Measurements from ENCODE around the gene SLC25A25. TPM values are rescaled to one million over a fixed set of nuclear protein-coding genes. Genes with fewer than 3 reads are reported as not detected.

SLC25A25 gene
- total RNA-seq (2011; cell fraction: chromatin; rRNA removed; ENCODE audit: low replicate concordance): 56.5 and 74.4 TPM in 2 replicates
- 41.5 and 42.5 TPM in 2 replicates for total RNA-seq (2011; cell fraction: nucleolus; rRNA removed)
- 26.8 and 33.4 TPM in 2 replicates for total RNA-seq (2011; cell fraction: nucleoplasm; rRNA removed)
- total RNA-seq (2014; rRNA removed) (35.9 and 39.5 TPM in 2 replicates), total RNA-seq (2014; rRNA removed; fragmentation: Illumina TruSeq; extraction: Trizol) (19.0 and 19.3 TPM in 2 replicates), total RNA-seq (2015; rRNA removed; fragmentation: Illumina TruSeq; extraction: Trizol) (23.2 and 25.1 TPM in 2 replicates), total RNA-seq (2021) (30.1 and 30.7 TPM in 2 replicates), polyA plus RNA-seq (2011; rRNA removed) (21.7 and 26.7 TPM in 2 replicates), polyA plus RNA-seq (2014; fragmentation: Illumina TruSeq; extraction: Trizol) (18.7 and 25.2 TPM in 2 replicates), polyA plus RNA-seq (2014; fragmentation: Nextera tagmentation; extraction: Ambion mirVana) (under 1 TPM; 0.07 to 0.10 TPM), polyA plus RNA-seq (2014; rRNA removed) (27.2 and 31.0 TPM in 2 replicates), polyA minus RNA-seq (2011; rRNA and poly(A)+ RNA removed) (21.0 and 28.2 TPM in 2 replicates), Bru-seq, nascent RNA (percentile 86 among the genes with signal in this experiment), BruChase-seq, experiment 1, labeled RNA remaining after a 2-hour chase (percentile 89 among the genes with signal in this experiment), BruChase-seq, experiment 2, labeled RNA remaining after a 6-hour chase (percentile 87 among the genes with signal in this experiment)
- 20.4 and 25.8 TPM in 2 replicates for polyA plus RNA-seq (2011; cell fraction: cytosol; rRNA removed)
- polyA plus RNA-seq (2011; cell fraction: nucleus; rRNA removed): 29.9 and 44.4 TPM in 2 replicates
- polyA plus RNA-seq (2012): 20.5 and 23.5 TPM in 2 replicates
- 14.7 and 16.8 TPM in 2 replicates for polyA minus RNA-seq (2011; cell fraction: cytosol; rRNA and poly(A)+ RNA removed)
- 14.8 and 20.9 TPM in 2 replicates for polyA minus RNA-seq (2011; cell fraction: nucleus; rRNA and poly(A)+ RNA removed)
- long read RNA-seq, experiment 1, transcript SLC25A25-203 (10 exons, 3,431 nt): major isoform, 74 of 166 reads
- long read RNA-seq, experiment 1, transcript SLC25A25-201 (10 exons, 3,474 nt): minor isoform, 9 of 166 reads
- long read RNA-seq, experiment 1, partial matches to known transcripts: 71 of 166 reads
- long read RNA-seq, experiment 1, other reads (novel, unspliced or antisense): 11 of 166 reads
- long read RNA-seq, experiment 2, transcript SLC25A25-203 (10 exons, 3,431 nt): major isoform, 7 of 36 reads
- long read RNA-seq, experiment 2, partial matches to known transcripts: 2 of 36 reads
- long read RNA-seq, experiment 2, other reads (novel, unspliced or antisense): 25 of 36 reads
- long read RNA-seq, experiment 3, partial matches to known transcripts: 1 of 5 reads
- long read RNA-seq, experiment 3, other reads (novel, unspliced or antisense): 0 of 5 reads

DNA sequence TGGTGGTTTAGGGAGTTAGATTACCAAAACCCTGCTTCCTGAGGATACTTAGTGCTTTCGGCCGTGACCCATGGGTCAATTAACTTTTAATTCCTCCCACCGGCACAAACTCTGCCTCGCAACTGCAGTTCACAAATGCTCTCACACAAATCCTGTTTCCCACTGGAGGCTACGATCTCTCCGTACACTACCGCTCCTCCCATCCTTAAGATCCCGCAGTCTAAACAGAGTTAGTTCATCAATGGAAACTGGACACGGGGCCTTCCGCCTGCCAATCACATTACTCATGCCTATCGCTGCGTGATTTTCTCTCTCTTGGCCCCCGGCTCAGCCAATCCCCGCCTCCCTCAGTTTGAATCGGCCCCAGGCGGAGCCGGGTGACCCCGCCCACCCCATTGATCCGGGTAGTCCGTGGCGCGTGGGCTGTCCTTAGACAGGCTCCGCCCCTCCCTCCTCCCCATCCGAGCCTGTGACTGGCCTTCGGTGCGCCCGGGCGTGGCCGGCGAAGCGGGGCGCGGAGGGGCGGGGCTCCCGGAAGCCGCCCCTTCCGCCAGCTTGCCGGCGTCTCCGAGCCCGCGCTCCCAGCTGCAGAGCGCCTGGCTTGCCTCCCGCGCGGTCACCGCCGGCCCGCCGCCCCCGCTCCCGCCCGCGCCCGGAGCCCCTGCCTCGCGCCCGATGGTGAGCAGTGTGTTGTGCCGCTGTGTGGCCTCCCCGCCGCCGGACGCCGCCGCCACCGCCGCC lies at the start of gene SLC25A25:
TSS of gene SLC25A25 (plus strand) at position 588 of the 741 bp plus-strand sequence. CDS start at position 676, 88 bp downstream.
- peak within 1 kb of the TSS; percentile 95 for H3K27ac ChIP-seq (ENCODE audit: extremely low read depth, low read depth, low read length)
- peak within 1 kb of the TSS; percentile 93 to 98 for H3K9ac ChIP-seq (ENCODE audit: insufficient read depth in 1 of 2, low read depth in 2 of 2, low read length in 2 of 2)
- ATAC-seq (peak; percentile 83), FAIRE-seq (no peak), DNase-seq (ENCODE audit: extremely low read depth in 1 of 4, low spot score in 3 of 4) (peak; percentile 96 to 99 (median 98))
- H3K79me2 ChIP-seq (ENCODE audit: control insufficient read depth, insufficient read depth, low read length): peaks cover 83% of the 10 kb centered on the region
- CTCF ChIA-PET (ENCODE audit: low intra/inter-chr PET ratio): interaction anchor here (0.7 kb wide), 1 partner anchor 93 kb away, joined by 4 read pairs; no protein-coding TSS in a partner anchor
- no peaks in the 10 kb centered on the region for H3K27me3 ChIP-seq (ENCODE audit: control insufficient read depth in 2 of 2, insufficient read depth in 2 of 2, low read length in 2 of 2)
- WGBS (ENCODE audit: insufficient coverage, low coverage, missing lambda C conversion rate): under 1% methylated on average over 39 of the region's 67 CpGs
- H3K36me3 ChIP-seq (ENCODE audit: control insufficient read depth, insufficient read depth, low read length): peaks cover 35% of the 10 kb centered on the region
- in situ Hi-C loops (cut with MboI): no loop called here
- no TSS peak for BruUV-seq (replicated peaks)
- peak within 1 kb of the TSS; percentile 88 for H2AFZ ChIP-seq (ENCODE audit: low read depth, low read length)
- H3K4me2 ChIP-seq (ENCODE audit: insufficient read depth, low read length): peak within 1 kb of the TSS; percentile 99
- no peaks in the 10 kb centered on the region for H3K9me1 ChIP-seq (ENCODE audit: control insufficient read depth, insufficient read depth, low read length)
- H3K4me3 ChIP-seq: peak within 1 kb of the TSS; percentile 89
- H3K4me1 ChIP-seq (replicated peaks in 1 of 2; ENCODE audit: control insufficient read depth in 2 of 2, insufficient read depth in 2 of 2, low read length in 2 of 2): peaks cover 31 to 45% of the 10 kb centered on the region in 2 experiments; a peak in 4 of 5 replicates
- no peaks in the 10 kb centered on the region for H3K9me3 ChIP-seq (replicated peaks; ENCODE audit: control insufficient read depth, insufficient read depth, low read depth, low read length)
- intact Hi-C loops (cut with micrococcal nuclease): loop anchor here (1.0 to 5.0 kb wide), 3 partner anchors 26 to 49 kb away; no protein-coding TSS in a partner anchor
- H4K20me1 ChIP-seq (replicated peaks; ENCODE audit: control insufficient read depth, insufficient read depth, low read length): peaks cover 11% of the 10 kb centered on the region; the same call in 1 of the 2 replicates
- POLR2A ChIA-PET: interaction anchor here (0.6 to 5.4 kb wide), 19 partner anchors 10 to 135 kb away, joined by 3 to 36 read pairs (median 4); partner anchors contain the start of gene PTGES2
- TF ChIP-seq L3MBTL2 (IDR thresholded peaks at IDR 0.05) (0 out of 2 replicates have a peak, but pooled peaks have one; percentile 21), BRD9 (IDR thresholded peaks at IDR 0.05; ENCODE audit: low read depth, partially characterized antibody) (peak; percentile 53), ZC3H11A (IDR thresholded peaks at IDR 0.05; ENCODE audit: low read depth, low read length) (no peak), POLR2G (IDR thresholded peaks at IDR 0.05; ENCODE audit: low read depth, low read length) (peak; percentile 93), STAT5B (CRISPR knock-in tag; IDR thresholded peaks at IDR 0.05) (no peak), FOSL1 (tag; conservative IDR thresholded peaks at IDR 0.05) (peak; percentile 73), RB1 (IDR thresholded peaks at IDR 0.05; ENCODE audit: low read depth) (peak; percentile 89), CHD1 (IDR thresholded peaks at IDR 0.05; ENCODE audit: low read length) (peak; percentile 98), POLR2H (tag; IDR thresholded peaks at IDR 0.05; ENCODE audit: low read depth) (peak; percentile 80; the same call in 1 of the 2 replicates), TBP (optimal IDR thresholded peaks at IDR 0.05; ENCODE audit: low read depth, low read length) (peak; percentile 61)
- TF ChIP-seq, protein P1, sequence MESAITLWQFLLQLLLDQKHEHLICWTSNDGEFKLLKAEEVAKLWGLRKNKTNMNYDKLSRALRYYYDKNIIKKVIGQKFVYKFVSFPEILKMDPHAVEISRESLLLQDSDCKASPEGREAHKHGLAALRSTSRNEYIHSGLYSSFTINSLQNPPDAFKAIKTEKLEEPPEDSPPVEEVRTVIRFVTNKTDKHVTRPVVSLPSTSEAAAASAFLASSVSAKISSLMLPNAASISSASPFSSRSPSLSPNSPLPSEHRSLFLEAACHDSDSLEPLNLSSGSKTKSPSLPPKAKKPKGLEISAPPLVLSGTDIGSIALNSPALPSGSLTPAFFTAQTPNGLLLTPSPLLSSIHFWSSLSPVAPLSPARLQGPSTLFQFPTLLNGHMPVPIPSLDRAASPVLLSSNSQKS (CRISPR knock-in tag; IDR thresholded peaks at IDR 0.05): no peak
- TF ChIP-seq, protein P2, sequence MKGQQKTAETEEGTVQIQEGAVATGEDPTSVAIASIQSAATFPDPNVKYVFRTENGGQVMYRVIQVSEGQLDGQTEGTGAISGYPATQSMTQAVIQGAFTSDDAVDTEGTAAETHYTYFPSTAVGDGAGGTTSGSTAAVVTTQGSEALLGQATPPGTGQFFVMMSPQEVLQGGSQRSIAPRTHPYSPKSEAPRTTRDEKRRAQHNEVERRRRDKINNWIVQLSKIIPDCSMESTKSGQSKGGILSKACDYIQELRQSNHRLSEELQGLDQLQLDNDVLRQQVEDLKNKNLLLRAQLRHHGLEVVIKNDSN (CRISPR knock-in tag; IDR thresholded peaks at IDR 0.05): peak; percentile 83
